Retina (tissue), 1 donor: Measurements from ENCODE around the gene FOXL1.

Experiments used
- DNase-seq: peaks from one replicate; pipeline ENCODE4 v3.0.0-alpha.2; 2016

FOXL1 gene

DNA sequence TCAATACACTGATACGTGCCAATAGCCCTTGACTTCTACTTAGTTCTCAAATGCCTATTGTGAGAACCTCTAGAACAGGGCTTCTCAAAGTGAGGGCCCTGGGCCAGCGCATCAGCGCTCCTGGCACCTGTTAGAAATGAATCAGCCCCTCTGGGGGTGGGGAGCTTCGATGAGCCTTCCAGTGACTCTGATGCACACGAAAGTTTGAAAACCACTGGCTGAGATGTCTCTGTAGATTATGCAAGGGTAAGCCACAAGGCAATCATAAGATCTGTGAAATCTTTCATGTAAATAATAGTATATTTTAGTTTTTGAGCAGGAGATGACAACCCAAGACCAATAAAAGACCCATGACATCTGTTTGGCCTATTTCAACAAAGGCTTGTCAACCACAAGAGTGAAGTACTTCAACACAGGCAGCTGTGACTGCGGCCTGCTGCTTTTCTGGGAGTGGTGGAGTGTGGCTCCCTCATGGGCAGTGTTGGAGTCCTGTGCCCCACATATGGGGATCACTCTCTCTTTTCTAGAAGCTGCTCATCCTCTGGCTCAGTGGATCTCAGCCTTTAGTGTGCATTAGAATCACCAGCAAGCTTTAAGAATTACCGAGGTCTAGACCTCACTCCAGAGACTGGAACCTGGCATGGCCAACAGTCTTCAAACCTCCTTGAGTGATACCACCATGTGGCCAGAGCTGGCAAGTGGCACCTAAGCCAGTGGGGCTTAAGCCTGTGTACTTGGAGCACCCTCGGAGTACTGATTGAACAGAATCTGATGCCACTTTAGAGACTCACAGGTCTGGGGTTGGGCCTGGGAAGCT lies 29.1 kb upstream of the FOXL1 start:
- no peak for DNase-seq

DNA sequence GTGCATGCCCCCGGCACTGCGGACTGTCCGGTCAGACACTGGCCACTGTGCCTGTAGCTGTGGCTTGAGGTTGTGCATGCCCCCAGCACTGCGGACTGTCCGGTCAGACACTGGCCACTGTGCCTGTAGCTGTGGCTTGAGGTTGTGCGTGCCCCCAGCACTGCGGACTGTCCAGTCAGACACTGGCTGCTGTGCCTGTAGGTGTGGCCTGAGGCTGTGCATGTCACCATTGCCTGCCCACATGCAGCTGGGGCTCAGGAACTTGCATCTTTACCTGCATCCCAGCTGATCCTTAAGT lies 28.5 kb upstream of the FOXL1 start:
- DNase-seq: no peak

DNA sequence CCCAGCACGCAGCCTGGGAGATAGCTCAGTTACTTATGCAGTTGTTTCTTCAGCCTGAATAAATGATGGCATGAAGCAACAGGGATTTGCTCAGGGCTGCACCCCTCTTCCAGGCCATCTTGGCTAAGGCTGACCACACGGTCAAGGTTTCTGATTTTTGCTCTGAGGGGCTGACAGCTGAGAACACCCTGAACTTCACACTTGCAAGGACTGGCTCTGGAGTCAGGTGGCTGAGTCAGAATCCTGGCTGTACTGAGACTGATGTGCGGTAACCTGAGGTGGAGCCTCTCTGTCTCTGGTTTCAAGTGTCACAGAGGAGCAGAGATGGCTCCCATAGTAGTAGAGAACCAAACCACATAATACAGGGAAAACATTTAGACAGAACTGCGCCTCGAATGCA lies 28.1 kb upstream of the FOXL1 start:
- no peak for DNase-seq

DNA sequence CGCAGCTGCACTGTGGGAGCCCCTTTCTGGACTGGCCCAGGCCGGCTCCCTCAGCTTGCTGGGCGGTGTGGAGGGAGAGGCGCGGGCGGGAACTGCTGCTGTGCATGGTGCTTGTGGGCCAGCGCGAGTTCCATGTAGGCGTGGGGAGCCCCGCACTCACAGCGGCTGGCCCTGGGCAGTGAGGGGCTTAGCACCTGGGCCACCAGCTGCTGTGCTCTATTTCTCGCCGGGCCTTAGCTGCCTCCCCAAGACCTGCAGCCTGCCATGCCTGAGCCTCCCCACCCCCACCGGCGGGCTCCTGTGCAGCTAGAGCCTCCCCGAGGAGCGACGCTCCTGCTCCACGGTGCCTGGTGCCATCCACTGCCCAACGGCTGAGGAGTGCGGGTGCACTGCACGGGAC lies 25.0 kb upstream of the FOXL1 start:
- DNase-seq: no peak

DNA sequence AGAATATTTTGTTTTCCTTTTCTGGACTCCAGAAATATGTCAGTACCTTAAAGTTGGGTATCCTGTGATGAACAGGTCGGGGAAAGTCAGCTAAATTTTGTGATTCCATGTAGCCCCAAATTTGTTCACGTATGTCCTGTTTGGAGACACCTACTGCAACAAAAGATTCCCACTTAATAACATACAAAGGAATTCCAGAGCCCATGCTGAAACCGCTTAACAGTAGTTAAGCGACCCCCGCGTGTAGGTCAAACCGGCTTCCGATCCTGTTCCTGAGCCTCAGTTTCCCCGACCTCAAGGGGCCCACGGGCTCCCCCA lies 23.8 kb upstream of the FOXL1 start:
- DNase-seq: no peak

DNA sequence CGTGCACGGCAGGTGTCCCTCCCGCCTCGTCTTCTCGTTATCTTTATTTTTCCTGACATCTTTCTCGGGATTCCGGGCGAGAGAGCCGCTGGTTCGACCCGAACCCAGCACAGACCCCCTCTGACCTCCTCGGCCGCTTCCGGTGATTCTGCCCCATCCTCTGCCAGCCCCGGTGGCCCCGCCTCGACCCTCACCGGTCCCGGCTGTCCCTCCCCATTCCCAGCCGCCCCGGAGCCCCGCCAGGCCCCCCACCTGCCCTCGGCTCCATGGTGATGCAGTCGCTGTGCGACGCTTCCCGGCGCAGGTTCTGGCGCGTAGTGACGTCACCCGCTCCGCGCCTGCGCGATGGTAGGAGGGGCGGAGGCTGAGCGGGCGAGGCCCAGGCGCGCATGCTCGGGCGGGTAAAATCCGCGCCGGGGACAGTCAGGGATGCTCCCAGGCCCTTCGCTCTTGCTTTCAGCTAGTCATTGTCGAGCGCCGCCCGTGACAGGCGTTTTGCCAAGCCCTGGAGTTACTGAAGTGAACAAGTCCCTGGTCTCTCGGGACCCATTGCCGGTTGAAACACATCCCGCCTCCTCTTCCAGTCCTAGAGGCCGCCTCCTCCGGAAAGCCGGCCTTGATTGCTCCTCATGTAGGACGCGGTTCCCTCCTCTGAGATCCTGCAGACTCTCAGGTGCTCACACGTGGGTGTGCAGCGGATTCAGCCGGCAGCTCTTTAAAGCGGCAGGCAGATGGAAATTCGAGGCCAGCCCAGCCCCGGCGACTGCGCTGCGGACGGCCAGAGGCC lies 23.2 kb upstream of the FOXL1 start, which contains the start of gene MTHFSD:
TSS of gene MTHFSD (minus strand) at position 319 of the 787 bp plus-strand sequence. CDS start at position 268, 51 bp downstream.
- peak; percentile 94 for DNase-seq

DNA sequence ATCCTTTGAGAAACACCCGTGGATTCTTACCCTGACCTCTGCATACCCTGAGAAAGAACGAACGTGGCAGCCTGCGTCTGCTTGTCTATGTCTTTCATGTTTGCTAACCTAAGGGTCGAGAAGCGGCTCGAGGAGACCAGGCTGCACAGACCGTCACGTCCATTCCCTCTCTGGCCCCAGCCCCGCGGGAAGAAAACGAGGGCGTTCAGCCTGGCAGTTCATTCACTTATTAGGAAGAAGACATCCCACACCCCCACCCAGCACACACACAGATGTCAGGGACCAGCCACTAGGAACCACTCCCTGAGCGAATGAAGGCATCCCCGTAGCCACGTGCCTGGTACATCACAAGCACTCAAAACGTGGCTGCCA lies 22.7 kb upstream of the FOXL1 start:
- DNase-seq: no peak

DNA sequence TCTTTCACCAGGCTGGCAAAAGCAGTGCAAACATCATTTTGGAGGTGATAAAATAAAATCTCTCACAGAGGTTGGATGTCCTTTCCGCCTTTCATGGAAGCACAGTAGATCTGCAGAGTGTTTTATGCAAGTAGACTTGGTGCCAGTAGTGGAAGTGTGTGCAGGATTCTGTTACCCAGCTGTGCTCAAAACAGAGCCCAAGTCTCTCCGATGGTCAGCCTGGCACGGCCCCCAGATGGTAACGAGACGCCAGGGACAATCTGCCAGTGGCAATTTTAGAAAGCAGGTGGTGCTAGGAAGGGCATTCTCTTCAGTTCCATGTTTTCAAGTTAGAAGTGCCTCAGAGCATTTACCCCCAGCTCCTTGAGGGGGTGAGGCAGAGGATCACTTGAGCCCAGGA lies 21.8 kb upstream of the FOXL1 start:
- DNase-seq: no peak

DNA sequence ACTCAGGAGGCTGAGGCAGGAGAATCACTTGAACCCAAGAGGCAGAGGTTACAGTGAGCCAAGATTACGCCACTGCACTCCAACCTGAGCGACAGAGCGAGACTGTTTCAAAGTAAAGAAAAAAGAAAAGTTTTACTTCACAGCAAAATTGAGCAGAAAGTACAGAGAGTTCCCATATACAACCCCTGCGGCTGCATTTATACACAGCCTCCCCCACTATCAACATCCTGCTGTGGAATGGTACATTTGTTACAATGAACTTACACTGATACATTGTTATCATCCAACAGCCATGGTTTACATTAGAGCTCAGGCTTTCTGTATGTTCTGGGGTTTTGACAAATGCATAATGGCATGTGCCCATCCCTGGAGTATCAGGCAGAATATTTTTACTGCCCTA lies 20.8 kb upstream of the FOXL1 start:
- no peak for DNase-seq

DNA sequence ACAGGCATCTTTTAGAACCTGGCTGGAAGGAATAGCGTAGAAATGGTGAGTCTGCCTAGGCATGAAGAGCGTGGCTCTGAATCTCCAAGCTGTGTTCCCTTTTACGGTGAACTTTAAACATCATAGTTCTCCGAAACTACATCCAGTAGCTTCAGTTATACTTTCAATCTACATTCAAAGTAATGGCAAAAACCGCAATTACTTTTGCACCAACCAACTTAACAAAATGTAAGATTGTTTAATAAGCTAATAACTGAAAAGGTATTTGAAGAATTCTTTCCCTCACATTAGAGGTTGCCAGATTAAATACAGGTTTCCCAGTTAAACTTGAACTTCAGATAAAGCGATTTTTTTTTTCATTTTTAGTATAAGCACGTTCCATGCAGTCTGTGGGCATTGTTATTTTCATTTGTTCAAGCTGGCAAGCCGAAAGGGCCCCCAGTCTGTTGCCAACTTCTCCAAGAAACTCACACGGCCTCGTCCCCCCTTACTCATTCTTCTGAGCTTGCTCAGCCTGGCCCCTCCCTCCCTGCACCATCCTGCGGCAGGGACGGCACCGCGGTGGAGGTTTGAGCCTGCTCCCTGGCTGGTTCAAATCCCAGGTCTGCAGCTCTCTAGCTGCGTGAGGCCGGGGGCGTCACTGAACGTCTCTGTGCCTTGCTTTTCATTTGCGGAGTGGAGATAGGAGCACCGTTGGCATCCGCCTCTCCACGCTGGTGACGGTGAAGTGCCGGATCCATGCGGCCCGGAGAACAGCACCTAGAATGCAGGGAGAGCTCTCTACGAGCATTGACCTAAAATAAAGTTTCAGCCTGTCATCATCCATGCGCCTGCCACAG lies 19.8 kb upstream of the FOXL1 start:
- no peak for DNase-seq

DNA sequence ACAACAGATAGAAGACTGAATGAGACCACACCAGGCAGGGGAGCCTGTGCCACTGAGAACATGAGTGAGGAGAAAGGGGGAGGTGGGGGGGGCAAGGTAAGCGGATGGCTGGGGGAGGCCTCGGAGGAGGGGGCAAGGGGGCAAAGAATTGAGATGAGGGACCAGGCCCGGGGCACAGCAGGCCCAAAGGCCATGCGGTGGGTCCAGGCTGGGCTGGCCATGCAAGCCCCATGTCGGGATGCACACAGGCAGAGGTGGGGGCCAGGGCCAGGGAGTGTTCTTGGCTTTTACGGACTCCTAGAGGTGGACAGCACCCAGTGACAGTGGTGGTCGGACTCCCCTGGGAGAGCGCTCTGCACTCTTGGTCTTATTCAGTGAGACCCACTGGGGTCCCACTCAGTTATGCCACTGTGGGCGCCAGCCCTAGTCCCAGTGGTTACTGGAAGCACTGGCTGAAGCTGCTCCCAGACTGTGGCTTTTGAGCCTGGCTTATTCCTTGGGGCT lies 18.5 kb upstream of the FOXL1 start:
- no peak for DNase-seq

DNA sequence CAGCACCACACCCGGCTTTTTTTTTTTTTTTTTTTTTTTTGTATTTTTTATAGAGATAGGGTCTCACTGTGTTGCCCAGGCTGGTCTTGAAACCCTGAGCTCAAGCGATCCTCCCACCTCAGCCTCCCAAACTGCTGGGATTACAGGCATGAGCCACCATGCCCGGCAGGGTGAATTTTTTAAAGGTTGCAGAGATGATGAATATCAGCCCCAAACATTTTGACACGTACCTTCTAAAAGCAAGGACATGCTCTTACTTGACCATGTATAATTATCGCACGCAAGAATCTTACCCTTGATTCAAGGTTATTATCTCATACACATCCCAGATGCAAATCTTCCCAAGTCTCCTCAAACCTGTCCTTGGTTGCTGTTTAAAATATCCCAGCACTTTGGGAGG lies 16.0 kb upstream of the FOXL1 start:
- DNase-seq: no peak

DNA sequence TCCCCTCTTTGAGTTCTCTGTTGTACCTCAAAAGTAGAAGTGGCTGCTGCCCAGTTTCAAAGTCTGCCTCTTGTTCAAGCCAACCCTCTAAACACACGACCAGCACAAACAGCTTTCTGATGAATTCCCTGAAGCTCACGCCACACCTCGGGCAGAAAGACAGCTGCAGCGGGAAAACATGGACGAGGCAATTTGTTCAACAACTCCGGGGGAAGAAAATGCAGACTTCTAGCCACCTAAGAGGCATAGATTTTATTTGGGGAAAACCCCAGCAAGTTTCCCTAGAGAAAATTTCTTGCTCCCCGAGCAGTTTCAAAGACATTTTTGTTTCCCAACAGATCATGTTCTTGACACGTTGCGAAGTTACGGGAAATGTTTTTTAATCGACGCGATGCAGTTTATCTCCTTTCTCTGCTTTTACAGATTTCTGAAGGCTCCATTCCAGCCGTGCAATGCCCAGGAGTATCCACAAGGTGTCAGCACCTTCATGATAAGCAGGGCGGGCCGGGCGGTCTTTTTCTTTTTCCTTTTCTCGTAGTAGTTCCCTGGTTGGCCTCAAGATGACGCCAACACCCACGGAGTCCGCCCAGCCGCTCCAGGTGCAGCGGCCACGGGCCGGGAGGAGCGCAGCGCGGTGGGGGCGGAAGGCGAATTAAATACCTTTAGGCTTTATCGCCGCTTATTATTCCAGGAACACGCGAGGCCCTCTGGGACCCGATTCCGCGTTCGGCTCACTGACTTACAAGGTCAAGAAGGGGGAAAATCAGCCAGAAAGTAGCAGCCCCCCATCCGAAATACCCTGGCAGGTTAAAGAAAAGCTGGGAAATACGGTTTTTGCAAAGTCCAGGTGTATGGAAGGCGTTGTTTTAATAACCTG lies 14.6 kb upstream of the FOXL1 start:
- DNase-seq: peak; percentile 95

DNA sequence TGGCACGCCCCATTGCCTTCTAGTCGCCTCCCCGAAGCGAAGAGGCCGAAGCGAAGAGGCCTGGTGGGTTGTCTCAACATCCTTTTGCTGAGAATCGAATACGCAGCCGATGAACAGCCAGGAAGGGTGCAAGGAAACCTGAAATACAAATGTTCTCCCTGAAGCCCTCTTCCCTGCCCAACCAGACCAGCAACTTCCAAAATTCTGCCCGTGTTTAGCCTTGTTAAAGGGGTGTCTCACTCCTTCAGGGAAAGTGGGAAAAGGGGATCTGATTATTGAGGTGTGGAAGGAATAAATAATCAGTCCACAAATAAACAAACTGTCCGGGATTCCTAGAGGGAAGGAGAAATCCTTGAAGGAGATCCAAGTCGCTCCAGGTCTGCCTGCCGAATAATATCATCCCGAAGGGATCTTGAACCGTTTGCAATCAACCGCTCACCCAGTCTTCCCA lies 13.1 kb upstream of the FOXL1 start:
- no peak for DNase-seq

DNA sequence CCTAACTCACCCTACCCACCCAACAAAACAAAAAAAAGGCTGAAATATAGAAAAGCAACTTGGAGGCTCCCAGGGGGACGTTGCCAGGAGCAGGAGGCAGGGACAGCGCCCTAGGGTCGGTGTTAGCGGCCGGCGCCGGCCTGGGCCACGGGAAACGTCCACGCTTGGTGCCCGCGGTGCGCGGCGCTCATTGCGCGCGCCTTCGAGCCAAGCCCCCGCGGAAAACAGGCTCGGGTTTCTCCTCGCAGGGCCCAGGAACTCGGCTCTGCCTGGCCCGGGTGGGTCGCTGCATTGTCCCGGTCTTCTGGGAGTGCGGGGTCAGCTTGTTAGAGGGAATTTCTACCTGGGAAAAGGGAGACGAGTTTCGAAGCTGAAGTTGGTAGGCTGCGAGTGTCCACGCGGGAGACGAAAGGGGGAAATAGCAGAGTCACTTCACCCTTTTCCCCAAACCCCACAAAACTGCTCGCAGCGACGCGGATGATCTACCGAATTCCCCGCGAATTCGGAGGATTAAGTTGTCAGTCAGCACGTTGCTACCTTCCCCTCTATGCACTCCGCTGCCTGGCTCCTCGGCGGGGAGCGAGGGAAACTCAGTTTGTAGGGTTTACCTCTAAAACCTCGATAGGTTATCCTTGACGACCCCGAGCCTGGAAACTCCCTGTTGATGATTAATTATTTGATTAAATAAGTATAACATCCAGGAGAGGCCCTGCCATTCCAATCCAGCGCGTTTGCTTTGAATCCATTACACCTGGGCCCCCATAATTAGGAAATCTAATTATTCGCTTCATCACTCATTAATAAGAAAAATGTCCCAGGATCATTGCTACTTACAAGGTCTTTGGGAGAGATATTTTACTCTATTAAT lies 12.5 kb upstream of the FOXL1 start:
- no peak for DNase-seq

DNA sequence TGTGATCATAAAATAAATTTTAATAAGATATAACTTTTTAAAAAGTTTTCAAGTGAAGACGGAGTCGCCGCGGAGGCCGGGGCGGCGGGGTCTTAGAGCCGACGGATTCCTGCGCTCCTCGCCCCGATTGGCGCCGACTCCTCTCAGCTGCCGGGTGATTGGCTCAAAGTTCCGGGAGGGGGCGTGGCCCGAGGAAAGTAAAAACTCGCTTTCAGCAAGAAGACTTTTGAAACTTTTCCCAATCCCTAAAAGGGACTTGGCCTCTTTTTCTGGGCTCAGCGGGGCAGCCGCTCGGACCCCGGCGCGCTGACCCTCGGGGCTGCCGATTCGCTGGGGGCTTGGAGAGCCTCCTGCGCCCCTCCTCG lies 11.8 kb upstream of the FOXL1 start, which contains the start of gene FOXC2:
TSS of gene FOXC2 (plus strand) at position 229 of the 365 bp plus-strand sequence. CDS start 507 bp downstream, outside the sequence.
- peak; percentile 85 for DNase-seq

DNA sequence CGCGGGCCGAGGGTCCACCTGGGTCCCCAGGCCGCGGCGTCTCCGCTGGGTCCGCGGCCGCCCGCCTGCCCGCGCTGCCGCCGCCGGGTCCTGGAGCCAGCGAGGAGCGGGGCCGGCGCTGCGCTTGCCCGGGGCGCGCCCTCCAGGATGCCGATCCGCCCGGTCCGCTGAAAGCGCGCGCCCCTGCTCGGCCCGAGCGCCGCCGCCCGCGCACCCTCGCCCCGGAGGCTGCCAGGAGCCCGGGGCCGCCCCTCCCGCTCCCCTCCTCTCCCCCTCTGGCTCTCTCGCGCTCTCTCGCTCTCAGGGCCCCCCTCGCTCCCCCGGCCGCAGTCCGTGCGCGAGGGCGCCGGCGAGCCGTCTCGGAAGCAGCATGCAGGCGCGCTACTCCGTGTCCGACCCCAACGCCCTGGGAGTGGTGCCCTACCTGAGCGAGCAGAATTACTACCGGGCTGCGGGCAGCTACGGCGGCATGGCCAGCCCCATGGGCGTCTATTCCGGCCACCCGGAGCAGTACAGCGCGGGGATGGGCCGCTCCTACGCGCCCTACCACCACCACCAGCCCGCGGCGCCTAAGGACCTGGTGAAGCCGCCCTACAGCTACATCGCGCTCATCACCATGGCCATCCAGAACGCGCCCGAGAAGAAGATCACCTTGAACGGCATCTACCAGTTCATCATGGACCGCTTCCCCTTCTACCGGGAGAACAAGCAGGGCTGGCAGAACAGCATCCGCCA lies 11.2 kb upstream of the FOXL1 start:
- peak; percentile 69 for DNase-seq

DNA sequence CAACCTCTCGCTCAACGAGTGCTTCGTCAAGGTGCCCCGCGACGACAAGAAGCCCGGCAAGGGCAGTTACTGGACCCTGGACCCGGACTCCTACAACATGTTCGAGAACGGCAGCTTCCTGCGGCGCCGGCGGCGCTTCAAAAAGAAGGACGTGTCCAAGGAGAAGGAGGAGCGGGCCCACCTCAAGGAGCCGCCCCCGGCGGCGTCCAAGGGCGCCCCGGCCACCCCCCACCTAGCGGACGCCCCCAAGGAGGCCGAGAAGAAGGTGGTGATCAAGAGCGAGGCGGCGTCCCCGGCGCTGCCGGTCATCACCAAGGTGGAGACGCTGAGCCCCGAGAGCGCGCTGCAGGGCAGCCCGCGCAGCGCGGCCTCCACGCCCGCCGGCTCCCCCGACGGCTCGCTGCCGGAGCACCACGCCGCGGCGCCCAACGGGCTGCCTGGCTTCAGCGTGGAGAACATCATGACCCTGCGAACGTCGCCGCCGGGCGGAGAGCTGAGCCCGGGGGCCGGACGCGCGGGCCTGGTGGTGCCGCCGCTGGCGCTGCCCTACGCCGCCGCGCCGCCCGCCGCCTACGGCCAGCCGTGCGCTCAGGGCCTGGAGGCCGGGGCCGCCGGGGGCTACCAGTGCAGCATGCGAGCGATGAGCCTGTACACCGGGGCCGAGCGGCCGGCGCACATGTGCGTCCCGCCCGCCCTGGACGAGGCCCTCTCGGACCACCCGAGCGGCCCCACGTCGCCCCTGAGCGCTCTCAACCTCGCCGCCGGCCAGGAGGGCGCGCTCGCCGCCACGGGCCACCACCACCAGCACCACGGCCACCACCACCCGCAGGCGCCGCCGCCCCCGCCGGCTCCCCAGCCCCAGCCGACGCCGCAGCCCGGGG lies 10.4 kb upstream of the FOXL1 start:
- no peak for DNase-seq
